ENCODE measurements around the gene ZNF599.
"Not testable (repeated sequence)": the region's sequence is repeated elsewhere in the genome, so short reads cannot be mapped to it uniquely, and the experiment has no call there.

Gene ZNF599

GRCh38 chr19:34772697-34773554 lies at the start of gene ZNF599:
ZNF599 (minus strand) TSS chr19:34773215; CDS start chr19:34772841, 374 bp downstream.
- DNase-seq = peak; percentile 67

- DNase-seq = no peak
Observed at GRCh38 chr19:34818270-34818669, 45.3 kb upstream of the ZNF599 start.

GRCh38 chr19:34816708-34817107 lies 43.7 kb upstream of the ZNF599 start:
- DNase-seq = no peak

- no peak for DNase-seq
Observed at GRCh38 chr19:34808566-34808965, 35.6 kb upstream of the ZNF599 start.

DNA sequence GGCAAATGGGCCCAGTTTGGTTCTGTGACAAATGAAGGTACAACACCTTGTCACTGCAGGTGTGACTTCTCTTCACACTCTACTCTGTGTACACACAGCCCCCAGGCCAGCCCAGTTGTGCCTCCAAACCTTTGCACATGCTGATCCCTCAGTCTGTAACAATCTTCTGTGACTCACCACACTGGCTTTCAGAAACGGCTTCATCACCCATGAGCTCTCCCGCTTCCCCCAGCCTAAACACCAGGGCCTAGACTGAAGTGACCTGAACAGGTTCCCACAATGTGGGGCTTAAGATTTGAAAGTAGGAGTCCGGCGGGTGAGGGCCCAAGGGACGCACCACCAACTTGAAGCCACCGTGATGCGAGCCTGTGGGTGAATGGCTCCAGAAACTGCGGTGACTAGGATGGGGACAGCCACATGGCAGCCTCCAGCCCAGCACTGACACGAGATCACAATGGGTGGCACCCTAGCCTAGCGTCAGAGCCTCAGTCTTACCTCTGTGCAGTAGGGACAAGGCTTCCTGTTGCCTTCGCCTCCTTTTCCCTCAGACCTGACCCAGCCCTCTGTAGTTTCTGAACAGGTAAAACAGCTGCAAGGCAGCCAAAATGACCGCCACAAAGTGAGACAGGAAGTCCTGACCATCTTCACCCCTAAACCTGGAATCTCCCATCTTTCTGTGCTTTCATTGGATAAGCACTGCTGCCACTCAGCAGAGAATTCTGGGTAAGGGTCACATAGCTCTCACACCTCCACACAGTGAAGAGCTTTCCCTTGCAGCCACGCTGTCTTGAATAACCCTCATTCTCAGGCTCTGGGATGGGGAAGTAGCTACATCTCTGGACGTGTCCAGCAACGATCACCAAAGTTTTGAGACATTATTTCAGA lies 34.2 kb upstream of the ZNF599 start:
- no peak for DNase-seq

- no peak for DNase-seq
Observed at GRCh38 chr19:34804115-34804514, 31.1 kb upstream of the ZNF599 start.

- DNase-seq = not testable (repeated sequence)
Observed at GRCh38 chr19:34796953-34797352, 23.9 kb upstream of the ZNF599 start.

GRCh38 chr19:34794066-34794960 lies 21.3 kb upstream of the ZNF599 start:
- no peak for DNase-seq

- no peak for DNase-seq
Observed at GRCh38 chr19:34793565-34793964, 20.6 kb upstream of the ZNF599 start.

- no peak for DNase-seq
Observed at GRCh38 chr19:34788074-34788473, 15.1 kb upstream of the ZNF599 start.

- no peak for DNase-seq
Observed at GRCh38 chr19:34787059-34787824, 14.2 kb upstream of the ZNF599 start.

GRCh38 chr19:34786236-34786635 lies 13.2 kb upstream of the ZNF599 start:
- DNase-seq = no peak

DNA sequence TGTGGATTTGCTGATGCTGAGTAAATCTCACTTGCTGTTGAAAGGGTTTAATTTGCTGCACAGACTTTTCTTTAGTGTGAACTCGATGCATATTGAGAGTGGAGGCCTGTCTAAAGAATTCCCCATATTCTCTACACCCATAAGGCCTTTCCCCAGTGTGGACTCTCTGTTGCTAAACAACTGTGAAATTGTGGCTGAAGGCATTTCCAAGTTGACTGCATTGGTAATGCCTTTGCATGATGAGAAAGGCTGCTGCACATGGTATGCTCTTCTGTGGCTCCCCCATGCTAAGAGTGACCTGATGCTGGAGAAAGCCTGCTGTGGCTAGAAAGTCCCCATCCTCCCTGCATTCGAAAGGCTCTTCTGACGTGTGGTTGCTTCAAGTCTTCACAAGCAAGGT lies 6.6 kb upstream of the ZNF599 start:
- DNase-seq = no peak

DNA sequence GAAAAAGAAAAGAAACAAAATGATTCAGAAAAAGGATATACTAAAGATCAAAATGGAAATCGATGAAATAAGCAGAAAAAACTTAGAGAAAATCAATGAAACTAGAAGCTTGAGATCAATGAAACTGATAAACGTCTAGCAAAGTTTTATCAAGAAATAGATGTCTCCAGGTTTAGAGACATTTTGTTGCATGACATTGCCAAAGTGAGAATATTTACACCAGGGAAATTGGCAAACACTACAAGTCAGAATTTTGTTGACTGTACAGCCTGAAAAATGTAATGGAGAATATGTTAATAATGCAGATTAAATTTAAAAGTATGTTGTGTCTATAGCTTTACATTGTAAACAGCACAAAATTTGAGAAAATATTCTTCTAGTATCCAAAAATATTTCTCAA lies 5.3 kb upstream of the ZNF599 start:
- DNase-seq = no peak

DNA sequence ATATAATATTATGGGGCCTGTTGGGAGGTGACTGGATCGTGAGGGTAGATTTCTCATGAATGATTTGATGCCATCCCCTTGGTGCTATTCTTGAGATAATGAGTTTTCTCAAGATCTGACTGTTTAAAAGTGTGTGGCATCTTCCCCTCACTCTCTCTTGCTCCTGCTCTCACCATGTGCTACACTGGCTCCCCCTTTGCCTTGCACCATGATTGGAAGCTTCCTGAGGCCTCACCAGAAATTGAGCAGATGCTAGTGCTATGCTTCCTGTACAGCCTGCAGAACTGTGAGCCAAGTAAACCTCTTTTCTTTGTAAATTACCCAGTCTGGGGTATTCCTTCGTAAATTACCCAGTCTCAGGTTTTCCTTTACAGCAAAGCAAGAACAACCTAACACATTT lies 1.8 kb upstream of the ZNF599 start:
- no peak for DNase-seq

- no peak for DNase-seq
Observed at GRCh38 chr19:34773555-34773864, 495 bp upstream of the ZNF599 start.

GRCh38 chr19:34767951-34768350 lies 5.1 kb downstream of the ZNF599 start:
- no peak for DNase-seq

DNA sequence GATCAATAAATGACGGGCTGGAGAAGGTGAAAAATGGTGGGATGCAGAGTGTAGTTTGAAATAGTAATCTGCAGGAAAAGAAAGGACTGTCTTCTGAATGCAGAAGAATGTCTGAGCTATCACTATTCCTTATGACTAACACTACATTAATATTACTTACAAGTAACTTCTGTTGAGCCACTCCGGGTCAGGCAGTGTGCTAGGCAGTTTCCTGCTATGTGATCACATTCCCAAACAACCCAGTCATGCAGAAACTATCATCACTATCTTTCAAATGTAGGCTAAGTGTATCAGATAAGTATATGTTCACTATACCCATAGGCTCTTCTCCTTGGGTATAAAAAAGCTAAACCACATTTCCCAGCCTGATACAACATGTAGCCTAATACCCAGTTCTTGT lies 6.6 kb downstream of the ZNF599 start:
- no peak for DNase-seq

- DNase-seq = no peak
Observed at GRCh38 chr19:34759218-34759917, 13.6 kb downstream of the ZNF599 start.

GRCh38 chr19:34757441-34757840 lies 15.6 kb downstream of the ZNF599 start:
- DNase-seq = no peak

- DNase-seq = no peak
Observed at GRCh38 chr19:34744896-34745690, 27.9 kb downstream of the ZNF599 start.
